ENCODE measurements around the gene ZNF821. TPM values are rescaled to one million over a fixed set of nuclear protein-coding genes. Genes with fewer than 3 reads are reported as not detected.
A peak's percentile ranks its signal among the peaks of the same experiment; 100 is the strongest.

ZNF821 gene
- total and polyA plus RNA-seq, 7 donors, result 0.87 to 6.1 (median 3.9) TPM

GRCh38 chr16:71865173-71865863 lies 18.7 kb downstream of the ZNF821 start:
- H3K4me1 ChIP-seq, result no peaks in the 10 kb centered on the region
- H3K27ac ChIP-seq, result no peak overlapping the region
- WGBS, 3 donors, result 78 to 91% (median 86%) methylated on average over 7 of the region's 7 CpGs
- H3K36me3 ChIP-seq (ENCODE audit: insufficient read depth in 1 of 2, low read depth in 1 of 2), result peaks cover 0 to 73% of the 10 kb centered on the region in 2 donors
- no peak for TF ChIP-seq CTCF (IDR thresholded peaks at IDR 0.05)
- no peak overlapping the region for H3K4me3 ChIP-seq
- DNase-seq (no peak), ATAC-seq (no peak)
- H3K27me3 ChIP-seq (ENCODE audit: insufficient read depth in 3 of 3, low read length in 2 of 3), result no peaks in the 10 kb centered on the region
- intact Hi-C loops (cut with DNase I), result no loop called here
- no peaks in the 10 kb centered on the region for H3K9me3 ChIP-seq

- TF ChIP-seq CTCF (IDR thresholded peaks at IDR 0.05), result no peak
- intact Hi-C loops (cut with DNase I), result no loop called here
- Histone ChIP-seq H3K27ac (no peak overlapping the region), H3K36me3 (ENCODE audit: insufficient read depth in 1 of 2, low read depth in 1 of 2) (peaks cover 0 to 73% of the 10 kb centered on the region in 2 donors), H3K27me3 (ENCODE audit: insufficient read depth in 3 of 3, low read length in 2 of 3) (no peaks in the 10 kb centered on the region), H3K4me3 (no peak overlapping the region), H3K9me3 (no peaks in the 10 kb centered on the region), H3K4me1 (peaks cover 7% of the 10 kb centered on the region)
- 95 to 98% (median 95%) methylated on average over 5 of the region's 5 CpGs for WGBS, 3 donors
- DNase-seq (no peak), ATAC-seq (no peak)
These were observed 20.0 kb downstream of the ZNF821 start for GRCh38 chr16:71863995-71864394.

- intact Hi-C loops (cut with DNase I), result loop anchor here in 1 of 2 donors (10.0 kb wide), 1 partner anchor 235 kb away; the partner anchor contains the start of genes DHX38 and TXNL4B
- Histone ChIP-seq H3K36me3 (ENCODE audit: insufficient read depth in 1 of 2, low read depth in 1 of 2) (peaks cover 2 to 69% of the 10 kb centered on the region in 2 donors), H3K9me3 (no peaks in the 10 kb centered on the region), H3K27me3 (ENCODE audit: insufficient read depth in 3 of 3, low read length in 2 of 3) (no peaks in the 10 kb centered on the region), H3K4me1 (peaks cover 24% of the 10 kb centered on the region), H3K4me3 (no peak overlapping the region), H3K27ac (peak overlapping the region; percentile 84)
- no peak for DNase-seq
- no peak for TF ChIP-seq CTCF (IDR thresholded peaks at IDR 0.05)
- no peak for ATAC-seq
- 94 to 95% (median 95%) methylated on average over 32 of the region's 32 CpGs for WGBS, 3 donors
These were observed 24.0 kb downstream of the ZNF821 start for GRCh38 chr16:71859762-71860521.

GRCh38 chr16:71855937-71856662 lies 27.9 kb downstream of the ZNF821 start:
- no peaks in the 10 kb centered on the region for H3K9me3 ChIP-seq
- peaks cover 30% of the 10 kb centered on the region for H3K4me1 ChIP-seq
- intact Hi-C loops (cut with DNase I), result loop anchor here in 1 of 2 donors (10.0 kb wide), 1 partner anchor 239 kb away; the partner anchor contains the start of genes DHX38 and TXNL4B
- ATAC-seq, result no peak
- no peak for DNase-seq
- 78 to 81% (median 79%) methylated on average over 5 of the region's 5 CpGs for WGBS, 3 donors
- peak overlapping the region; percentile 84 for H3K27ac ChIP-seq
- no peak for TF ChIP-seq CTCF (IDR thresholded peaks at IDR 0.05)
- H3K27me3 ChIP-seq (ENCODE audit: insufficient read depth in 3 of 3, low read length in 2 of 3), result no peaks in the 10 kb centered on the region
- H3K4me3 ChIP-seq, result no peak overlapping the region
- peaks cover 2 to 67% of the 10 kb centered on the region in 2 donors for H3K36me3 ChIP-seq (ENCODE audit: insufficient read depth in 1 of 2, low read depth in 1 of 2)
